Tibial nerve (tissue), 4 donors: ENCODE results near the gene CBLL1.

ENCODE experiments used
- EP300 ChIP-seq, 2 donors: sonication (generic); formaldehyde crosslinking; IDR thresholded peaks; one replicate each; pipeline ENCODE4 v1.6.1; 2017; ENCODE audit warnings: antibody characterized with exemption in 2 of 2, mild to moderate bottlenecking in 1 of 2
- POLR2A ChIP-seq, 2 donors: fragments of 450-650 bp; IDR thresholded peaks; one replicate each; pipeline ENCODE4 v1.6.1; 2017; ENCODE audit warnings: antibody characterized with exemption in 2 of 2, mild to moderate bottlenecking in 2 of 2, moderate library complexity in 2 of 2
- TF ChIP-seq, protein P1 (sequence below), 5 experiments: fragments of 200-600 bp in 3 of 5; fragments of 450-650 bp in 2 of 5; sonication (generic) in 3 of 5; IDR thresholded peaks; one replicate each; pipeline ENCODE4 v1.5.1; 2016 to 2019; ENCODE audit warnings: antibody characterized with exemption in 5 of 5, mild to moderate bottlenecking in 3 of 5, moderate library complexity in 2 of 5

DNA sequence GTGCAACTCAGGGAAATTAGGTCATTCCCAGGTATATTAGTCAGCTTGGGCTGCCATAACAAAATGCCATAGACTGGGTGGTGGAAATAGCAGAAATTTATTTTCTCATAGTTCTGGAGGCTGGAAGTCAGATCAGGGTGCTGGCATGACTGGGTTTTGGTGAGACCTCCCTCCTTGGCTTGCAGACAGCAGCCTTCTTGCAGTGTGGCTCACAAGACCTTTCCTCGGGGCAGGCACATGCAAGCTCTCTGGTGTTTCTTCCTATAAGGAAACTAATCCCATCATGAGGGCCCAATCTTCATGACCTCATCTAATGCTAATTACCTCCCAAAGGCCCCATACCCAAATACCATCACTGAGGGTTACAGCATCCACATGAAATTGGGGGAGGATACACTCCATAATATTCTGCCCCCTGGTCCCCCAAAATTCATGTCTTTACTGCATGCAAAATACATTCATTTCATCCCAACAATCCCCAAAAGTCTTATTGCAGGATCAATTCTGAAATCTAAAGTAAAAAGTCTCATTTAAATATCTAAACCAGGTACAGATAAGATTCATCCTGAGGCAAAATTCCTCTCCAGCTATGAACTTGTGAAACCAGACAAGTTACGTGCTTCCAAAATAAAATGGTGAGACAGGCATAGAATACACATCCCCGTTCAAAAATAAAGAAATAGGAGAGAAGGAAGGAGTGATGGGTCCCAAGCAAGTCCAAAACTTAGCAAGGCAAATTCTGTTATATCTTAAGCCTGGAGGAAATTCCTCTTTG, 17.4 kb upstream of the CBLL1 start:
- TF ChIP-seq, protein P1, sequence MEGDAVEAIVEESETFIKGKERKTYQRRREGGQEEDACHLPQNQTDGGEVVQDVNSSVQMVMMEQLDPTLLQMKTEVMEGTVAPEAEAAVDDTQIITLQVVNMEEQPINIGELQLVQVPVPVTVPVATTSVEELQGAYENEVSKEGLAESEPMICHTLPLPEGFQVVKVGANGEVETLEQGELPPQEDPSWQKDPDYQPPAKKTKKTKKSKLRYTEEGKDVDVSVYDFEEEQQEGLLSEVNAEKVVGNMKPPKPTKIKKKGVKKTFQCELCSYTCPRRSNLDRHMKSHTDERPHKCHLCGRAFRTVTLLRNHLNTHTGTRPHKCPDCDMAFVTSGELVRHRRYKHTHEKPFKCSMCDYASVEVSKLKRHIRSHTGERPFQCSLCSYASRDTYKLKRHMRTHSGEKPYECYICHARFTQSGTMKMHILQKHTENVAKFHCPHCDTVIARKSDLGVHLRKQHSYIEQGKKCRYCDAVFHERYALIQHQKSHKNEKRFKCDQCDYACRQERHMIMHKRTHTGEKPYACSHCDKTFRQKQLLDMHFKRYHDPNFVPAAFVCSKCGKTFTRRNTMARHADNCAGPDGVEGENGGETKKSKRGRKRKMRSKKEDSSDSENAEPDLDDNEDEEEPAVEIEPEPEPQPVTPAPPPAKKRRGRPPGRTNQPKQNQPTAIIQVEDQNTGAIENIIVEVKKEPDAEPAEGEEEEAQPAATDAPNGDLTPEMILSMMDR (IDR thresholded peaks at IDR 0.05): no peak
- TF ChIP-seq POLR2A (IDR thresholded peaks at IDR 0.05) (no peak), EP300 (IDR thresholded peaks at IDR 0.05) (no peak)
